ENCODE measurements around the gene NPTXR.
A peak's percentile ranks its signal among the peaks of the same experiment; 100 is the strongest.

The NPTXR gene

GRCh38 chr22:38850941-38851849, 7.4 kb upstream of the NPTXR start:
- DNase-seq = no peak

DNA sequence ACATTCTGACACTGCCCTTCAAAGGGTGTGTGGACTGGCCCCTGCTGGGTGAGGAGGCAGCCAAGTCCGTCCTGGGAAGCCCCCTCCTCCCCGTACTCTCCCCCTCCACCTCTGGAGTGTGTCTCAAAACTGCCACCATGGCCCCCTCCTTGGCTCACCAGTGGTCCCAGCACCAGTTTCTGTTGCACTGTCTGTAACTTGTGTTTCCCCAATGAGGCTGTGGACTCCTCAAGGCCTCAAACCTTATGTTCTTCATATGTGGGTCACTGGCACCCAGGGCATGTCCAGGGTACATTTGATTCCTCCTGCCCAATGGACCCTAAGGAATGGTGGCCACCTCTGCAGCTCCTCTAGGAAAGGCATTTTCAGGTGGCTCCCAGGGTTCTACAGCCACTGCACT, 6.6 kb upstream of the NPTXR start:
- no peak for DNase-seq

DNA sequence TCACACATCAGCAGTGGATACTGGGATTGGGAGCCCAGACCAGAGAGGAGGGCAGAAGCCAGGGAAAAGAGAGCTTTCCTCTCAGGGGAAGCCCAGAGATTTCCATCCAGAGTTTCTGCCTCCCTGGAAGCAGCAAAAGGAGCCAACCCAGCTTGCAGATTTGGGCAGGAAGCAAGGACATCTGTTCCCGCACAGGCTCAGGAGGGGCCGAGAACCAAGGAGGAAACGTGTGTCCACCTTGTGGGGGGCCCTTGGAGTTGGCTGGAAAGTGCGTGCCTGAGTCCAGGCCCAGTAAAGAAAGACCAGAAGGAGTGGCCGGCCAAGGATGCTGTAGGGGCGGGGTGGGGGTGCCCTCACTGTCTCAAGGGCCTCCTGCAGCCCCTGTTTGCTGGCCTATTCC, 6.0 kb upstream of the NPTXR start:
- DNase-seq = no peak

DNA sequence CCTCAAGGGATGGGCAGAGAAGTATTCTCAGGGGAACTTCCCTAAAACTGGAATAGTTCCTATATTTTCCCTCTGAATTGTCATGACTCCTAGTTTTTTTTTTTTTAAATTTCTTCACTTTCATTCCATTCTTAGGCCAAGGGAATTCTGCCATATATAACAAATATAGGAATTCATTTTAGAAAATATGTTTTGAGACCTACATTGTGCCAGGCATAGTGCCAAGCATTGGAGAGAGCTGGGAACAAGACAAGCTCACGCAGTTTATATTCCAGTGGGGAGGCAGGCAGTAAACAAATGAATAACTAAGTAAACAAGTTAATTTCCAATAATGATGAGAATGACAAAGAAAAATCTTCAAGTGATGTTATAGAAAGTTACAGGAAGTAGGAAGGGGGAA, 2.6 kb upstream of the NPTXR start:
- DNase-seq = no peak

GRCh38 chr22:38845004-38845740, 1.3 kb upstream of the NPTXR start:
- no peak for DNase-seq

GRCh38 chr22:38844315-38845003, 631 bp upstream of the NPTXR start:
- no peak for DNase-seq

- peak; percentile 49 to 67 for DNase-seq
These were observed 599 bp downstream of the NPTXR start for GRCh38 chr22:38843201-38843656.

DNA sequence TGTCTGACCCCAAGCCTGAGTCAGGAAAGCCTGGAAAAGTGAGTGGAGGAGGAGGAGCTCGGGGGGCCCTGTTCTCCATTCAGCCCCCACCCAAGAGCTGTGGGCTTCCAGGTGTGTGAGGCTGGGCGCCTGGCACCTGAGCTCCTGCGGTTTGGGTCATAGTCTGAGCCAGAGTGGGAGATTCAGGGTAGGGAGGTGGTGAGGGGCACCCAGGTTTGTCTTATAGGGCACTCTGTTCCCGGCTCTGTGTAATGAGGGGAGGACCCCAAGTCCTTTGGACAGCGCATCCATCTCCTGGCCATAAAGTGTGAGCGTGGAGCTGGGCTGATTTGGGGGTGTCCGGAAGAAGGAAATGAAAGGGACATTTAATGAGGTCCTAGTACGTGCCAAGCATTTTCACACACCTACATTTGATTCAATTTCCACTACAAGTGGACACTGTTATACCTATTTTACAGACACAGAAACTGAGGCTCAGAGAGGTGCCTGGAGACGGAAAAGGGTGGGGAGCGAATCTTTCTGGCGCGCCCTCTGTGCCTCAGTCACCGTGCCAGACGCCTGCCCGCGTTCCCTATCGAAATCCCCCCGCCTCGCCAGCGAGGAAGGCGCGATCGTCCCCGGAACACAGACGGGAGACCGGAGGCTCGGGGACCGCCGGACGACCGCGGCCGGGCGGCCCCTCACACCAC, 1.2 kb downstream of the NPTXR start:
- no peak for DNase-seq

GRCh38 chr22:38841635-38842034, 2.2 kb downstream of the NPTXR start:
- DNase-seq = no peak

- no peak for DNase-seq
These were observed 2.6 kb downstream of the NPTXR start for GRCh38 chr22:38841211-38841610.

GRCh38 chr22:38840129-38840528, 3.7 kb downstream of the NPTXR start:
- DNase-seq = no peak

GRCh38 chr22:38839686-38840085, 4.1 kb downstream of the NPTXR start:
- DNase-seq = no peak

- no peak for DNase-seq
These were observed 6.4 kb downstream of the NPTXR start for GRCh38 chr22:38837414-38837928.

DNA sequence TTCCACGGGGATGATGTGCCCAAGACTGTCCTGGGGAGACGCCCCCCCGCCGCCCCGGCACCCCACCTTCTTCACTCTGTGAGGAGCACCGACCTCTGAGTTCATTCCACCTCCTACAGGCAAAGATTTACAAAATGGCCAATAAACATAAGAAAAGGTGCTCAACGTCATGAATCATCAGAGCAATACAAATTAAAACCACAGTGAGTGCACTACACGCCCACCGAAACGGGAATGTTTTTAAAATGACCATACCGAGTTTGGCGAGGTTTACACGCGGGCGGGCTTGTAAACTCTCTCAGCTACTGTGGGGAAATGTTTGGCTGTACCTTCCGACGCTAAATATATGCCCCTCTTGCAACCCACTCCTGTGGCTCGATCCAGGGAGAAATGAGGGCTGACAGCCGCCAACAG, 7.9 kb downstream of the NPTXR start:
- no peak for DNase-seq

- DNase-seq = no peak
These were observed 8.8 kb downstream of the NPTXR start for GRCh38 chr22:38834991-38835390.

DNA sequence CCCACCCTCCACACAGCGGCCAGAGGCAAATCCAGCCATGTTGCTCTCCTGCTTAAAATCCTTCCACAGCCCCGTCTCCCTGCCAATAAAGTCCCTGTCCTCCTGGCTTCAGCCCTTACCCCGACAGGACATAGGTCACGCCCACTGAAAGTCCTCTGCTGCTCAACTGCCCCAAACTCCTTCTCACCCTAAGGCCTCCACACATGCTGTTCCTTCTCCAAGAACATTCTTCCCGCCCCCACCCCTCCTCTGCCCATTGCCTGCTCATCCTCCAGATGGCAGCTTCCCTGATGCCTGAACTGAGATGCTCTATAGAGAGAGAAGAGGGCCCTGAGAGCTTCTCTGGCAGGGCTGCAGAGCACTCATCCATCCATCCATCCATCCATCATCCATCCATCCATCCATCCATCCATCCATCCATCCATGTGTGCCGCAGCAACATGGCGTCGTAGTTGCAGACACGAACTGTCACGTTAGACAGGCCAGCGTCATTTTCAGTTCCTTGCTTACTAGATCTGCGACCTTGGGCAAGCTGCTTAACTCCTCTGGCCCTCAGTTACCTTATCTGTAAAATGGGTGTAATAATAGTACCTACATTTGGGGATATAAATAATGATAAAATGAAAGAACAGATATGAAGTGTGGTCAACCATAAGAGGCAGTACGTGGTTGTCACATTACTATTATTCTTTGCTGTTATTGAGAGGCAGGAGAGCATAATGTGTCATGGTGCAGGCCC, 9.4 kb downstream of the NPTXR start:
- DNase-seq = no peak

DNA sequence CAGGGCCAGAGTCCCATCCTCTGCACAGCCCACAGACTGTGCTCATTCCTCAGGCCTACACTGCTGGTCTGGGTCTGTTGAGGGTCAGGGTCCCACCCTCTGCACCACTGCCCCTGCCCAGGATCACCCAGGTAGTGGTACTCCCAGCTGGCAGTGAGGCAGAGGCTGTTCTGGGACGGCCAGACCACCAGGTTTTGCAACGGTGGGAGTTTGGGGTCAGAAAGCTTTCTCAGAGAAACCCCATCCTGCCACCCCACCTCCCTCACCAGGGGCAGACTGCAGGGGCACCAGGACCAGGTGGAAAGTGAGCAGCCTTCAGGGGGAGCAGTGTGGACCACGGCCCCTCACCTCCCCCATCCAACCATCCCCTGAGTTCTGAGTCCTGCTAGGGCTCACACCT, 10.8 kb downstream of the NPTXR start:
- DNase-seq = no peak

DNA sequence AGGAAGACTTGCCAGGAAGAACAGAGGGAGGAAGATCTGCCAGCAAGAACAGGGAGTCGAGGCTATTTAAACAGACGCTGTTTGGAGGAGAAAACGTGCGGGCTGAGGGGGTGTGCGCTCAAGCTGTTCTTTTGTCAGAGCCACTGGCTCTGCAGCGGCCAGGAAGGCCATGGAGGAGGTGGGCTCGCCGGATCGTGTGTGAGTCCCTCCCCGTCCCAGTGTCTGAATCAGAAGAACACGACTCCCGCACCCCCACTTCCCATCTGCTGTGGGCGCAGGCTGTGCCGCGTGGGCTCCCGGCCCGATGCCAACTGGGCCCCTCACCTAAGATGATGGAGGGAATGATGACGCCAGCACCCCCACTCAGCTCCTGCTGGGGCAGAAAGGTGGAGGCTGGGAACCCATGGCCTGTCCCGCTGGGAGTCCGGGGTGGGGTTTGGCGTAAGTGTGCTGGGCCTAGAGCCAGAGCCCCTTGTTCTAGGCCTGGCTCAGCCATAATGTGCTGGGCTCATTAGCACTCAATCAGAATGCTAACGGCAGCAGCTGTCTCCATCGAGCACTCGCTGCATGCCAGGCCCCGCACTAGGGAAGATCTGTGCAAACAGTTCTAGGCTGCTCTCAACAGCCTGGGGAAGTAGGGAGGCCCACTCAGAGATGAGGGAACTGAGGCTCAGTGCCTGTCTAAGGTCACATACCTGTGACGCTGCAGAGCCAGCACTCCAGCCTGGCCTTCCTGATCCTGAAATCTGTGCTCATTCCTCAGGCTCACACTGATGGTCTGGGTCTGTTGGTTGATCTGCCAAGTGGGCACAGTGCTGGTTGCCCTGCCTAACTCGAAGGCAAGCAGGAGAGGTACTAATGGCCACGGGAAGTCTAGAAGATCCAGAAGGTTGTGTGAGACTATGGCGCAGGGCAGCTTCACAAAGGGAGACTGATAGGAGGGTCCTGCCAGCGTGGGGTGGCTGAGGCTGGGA, 11.5 kb downstream of the NPTXR start:
- no peak for DNase-seq

DNA sequence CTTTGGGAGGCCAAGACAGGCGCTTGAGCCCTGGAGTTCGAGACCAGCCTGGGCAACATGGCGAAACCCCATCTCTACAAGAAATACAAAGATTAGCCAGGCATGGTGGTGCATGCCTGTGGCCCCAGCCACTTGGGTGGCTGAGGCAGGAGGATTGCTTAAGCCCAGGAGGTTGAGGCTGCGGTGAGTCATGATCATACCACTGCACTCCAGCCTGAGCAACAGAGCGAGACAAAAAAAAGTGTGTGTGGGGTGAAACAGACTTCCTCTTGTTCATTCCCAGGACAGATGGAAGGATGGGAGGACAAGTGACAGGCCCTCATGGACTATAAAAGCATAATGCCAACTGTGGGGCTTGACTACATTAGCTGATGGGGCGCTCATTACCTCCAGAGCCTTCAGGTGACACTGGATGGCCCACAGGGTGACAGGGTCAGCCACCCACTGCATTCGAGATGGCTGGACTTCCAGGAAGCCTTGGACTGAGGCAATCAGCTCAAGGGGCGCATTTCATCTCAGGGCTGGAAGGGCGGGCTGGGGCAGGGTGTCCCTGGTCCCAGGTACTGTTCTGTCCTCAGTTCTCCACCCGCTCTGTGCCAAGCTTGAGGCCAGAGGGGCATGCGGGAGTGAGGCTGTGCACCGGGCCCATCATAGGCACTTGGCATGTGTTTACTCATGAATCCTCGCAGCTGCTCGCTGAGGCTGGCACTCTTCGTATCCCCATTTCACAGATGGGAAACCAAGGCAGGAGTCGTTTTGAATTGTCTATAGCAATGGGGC, 12.5 kb downstream of the NPTXR start:
- no peak for DNase-seq

GRCh38 chr22:38830845-38831108, 13.1 kb downstream of the NPTXR start:
- no peak for DNase-seq

All from NCI-H1930 (cell line).